HG03469 (cell line): ENCODE data around the gene WNT1.

ENCODE experiments used
- ATAC-seq: cut with Tn5 transposase; IDR thresholded peaks from one replicate; pipeline ENCODE4 v1.9.1; 2021; ENCODE audit warnings: mild to moderate bottlenecking, moderate library complexity, moderate number of reproducible peaks; ENCODE audit not compliant: unreplicated experiment

WNT1 gene

GRCh38 chr12:49026101-49026500, 48.0 kb downstream of the WNT1 start:
- no peak for ATAC-seq

- ATAC-seq, result no peak
Observed at GRCh38 chr12:49026678-49027480, 48.8 kb downstream of the WNT1 start.

- ATAC-seq, result no peak
Observed at GRCh38 chr12:49027846-49028555, 49.9 kb downstream of the WNT1 start.

DNA sequence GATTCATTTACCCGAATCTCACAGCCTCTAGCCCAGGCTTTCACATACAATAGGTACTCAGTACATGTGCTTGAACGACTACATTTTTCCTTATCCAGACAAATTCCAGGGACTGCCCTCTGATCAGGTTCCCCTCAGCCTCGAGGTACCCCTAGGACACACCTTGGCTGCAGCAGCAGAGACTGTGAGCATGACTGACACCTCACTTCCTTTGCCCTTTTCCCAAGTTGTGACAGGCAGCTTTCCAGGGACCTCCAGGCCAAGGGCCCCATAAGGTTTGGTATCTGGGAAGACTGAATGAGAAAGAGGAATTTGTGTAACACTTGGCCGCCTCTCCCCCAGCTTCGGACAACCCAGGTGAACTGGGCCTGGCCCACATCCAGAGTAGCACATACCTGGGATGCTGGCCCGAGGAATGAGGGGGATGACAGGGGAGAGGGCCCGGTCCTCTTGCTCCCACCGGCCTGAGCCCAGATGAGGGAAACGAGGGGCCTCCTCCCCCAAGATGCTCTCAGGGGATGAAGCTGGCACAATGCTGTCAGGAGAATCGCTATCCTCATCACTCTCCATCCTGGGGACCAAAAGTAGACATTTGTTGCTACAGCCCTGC, 50.6 kb downstream of the WNT1 start:
- ATAC-seq, result no peak

GRCh38 chr12:49030119-49030518, 52.0 kb downstream of the WNT1 start:
- no peak for ATAC-seq

- no peak for ATAC-seq
Observed at GRCh38 chr12:49030714-49031572, 52.8 kb downstream of the WNT1 start.

- ATAC-seq, result no peak
Observed at GRCh38 chr12:49031573-49032161, 53.5 kb downstream of the WNT1 start.
